Measurements from ENCODE around the gene ARHGEF12.

Gene ARHGEF12

DNA sequence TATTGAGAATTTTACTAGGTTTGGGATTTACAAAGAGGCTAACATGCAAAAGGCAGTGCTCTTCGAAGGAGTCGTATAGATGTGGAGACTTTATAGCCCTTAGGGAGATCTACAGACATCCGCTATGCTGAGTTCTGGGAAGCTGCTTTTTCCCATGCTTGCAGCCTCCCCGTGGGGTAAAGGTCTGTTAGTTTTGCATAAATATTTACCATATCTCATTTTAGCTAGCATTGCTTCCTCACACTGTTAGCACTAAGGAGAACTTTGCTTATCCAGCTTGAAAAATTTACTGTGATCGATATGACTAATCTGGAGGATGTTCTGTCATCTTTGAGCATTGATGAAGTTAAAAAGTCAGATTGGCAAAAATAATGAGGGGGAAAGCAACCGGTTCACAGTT, 18.6 kb downstream of the ARHGEF12 start:
- H3K4me3 ChIP-seq (ENCODE audit: low read length), result no peak overlapping the region
- H3K36me3 ChIP-seq (ENCODE audit: control insufficient read depth, insufficient read depth, low read length), result no peaks in the 10 kb centered on the region
- no peak overlapping the region for H3K9ac ChIP-seq (ENCODE audit: low read length)
- H3K4me1 ChIP-seq (ENCODE audit: control insufficient read depth, insufficient read depth, low read length), result no peaks in the 10 kb centered on the region
- H3K27me3 ChIP-seq (ENCODE audit: control insufficient read depth, insufficient read depth, low read length), result no peaks in the 10 kb centered on the region
- no peak overlapping the region for H3K27ac ChIP-seq (ENCODE audit: low read depth, low read length)

DNA sequence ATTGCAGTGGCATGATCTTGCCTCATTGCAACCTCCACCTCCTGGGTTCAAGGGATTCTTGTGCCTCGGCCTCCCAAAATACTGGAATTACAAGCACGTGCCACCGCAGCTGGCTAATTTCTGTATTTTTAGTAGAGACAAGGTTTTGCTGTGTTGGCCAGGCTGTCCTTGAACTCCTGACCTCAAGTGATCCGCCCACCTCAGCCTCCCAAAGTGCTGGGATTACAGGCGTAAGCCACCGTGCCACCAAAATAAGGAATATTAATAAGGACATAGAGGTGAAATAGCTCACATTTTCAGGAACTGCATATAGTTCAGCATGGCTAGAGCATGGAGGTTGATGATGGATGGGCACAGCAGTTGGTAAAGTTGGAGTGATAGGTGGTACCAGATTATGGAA, 21.4 kb downstream of the ARHGEF12 start:
- H3K9ac ChIP-seq (ENCODE audit: low read length), result no peak overlapping the region
- H3K27me3 ChIP-seq (ENCODE audit: control insufficient read depth, insufficient read depth, low read length), result no peaks in the 10 kb centered on the region
- no peak overlapping the region for H3K4me3 ChIP-seq (ENCODE audit: low read length)
- H3K36me3 ChIP-seq (ENCODE audit: control insufficient read depth, insufficient read depth, low read length), result no peaks in the 10 kb centered on the region
- no peak overlapping the region for H3K27ac ChIP-seq (ENCODE audit: low read depth, low read length)
- peaks cover 5% of the 10 kb centered on the region for H3K4me1 ChIP-seq (ENCODE audit: control insufficient read depth, insufficient read depth, low read length)

DNA sequence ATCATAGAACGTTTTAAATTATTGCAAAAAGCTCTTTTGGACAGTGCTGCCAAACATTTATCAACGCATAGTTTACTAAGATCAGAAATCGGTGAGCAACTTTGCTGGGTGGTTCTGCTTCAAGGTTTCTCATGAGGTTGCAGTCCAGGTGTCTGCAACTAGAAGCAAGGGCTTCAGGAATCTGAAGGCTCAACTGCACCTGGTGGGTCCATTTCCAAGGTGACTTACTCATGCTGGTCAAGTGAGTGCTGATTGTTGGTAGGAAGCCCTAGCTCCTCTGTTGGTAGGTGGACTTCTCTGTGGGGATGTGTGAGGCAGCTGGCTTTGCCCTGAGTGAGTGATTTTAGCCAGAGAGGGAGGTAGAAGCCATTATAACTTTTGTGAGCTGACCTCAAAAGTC, 22.5 kb downstream of the ARHGEF12 start:
- no peak overlapping the region for H3K27ac ChIP-seq (ENCODE audit: low read depth, low read length)
- no peaks in the 10 kb centered on the region for H3K27me3 ChIP-seq (ENCODE audit: control insufficient read depth, insufficient read depth, low read length)
- no peak overlapping the region for H3K4me3 ChIP-seq (ENCODE audit: low read length)
- peaks cover 5% of the 10 kb centered on the region for H3K4me1 ChIP-seq (ENCODE audit: control insufficient read depth, insufficient read depth, low read length)
- H3K36me3 ChIP-seq (ENCODE audit: control insufficient read depth, insufficient read depth, low read length), result no peaks in the 10 kb centered on the region
- H3K9ac ChIP-seq (ENCODE audit: low read length), result no peak overlapping the region

GRCh38 chr11:120363436-120363835, 27.2 kb downstream of the ARHGEF12 start:
- Histone ChIP-seq H3K27ac (ENCODE audit: low read depth, low read length) (no peak overlapping the region), H3K4me1 (ENCODE audit: control insufficient read depth, insufficient read depth, low read length) (peaks cover 5% of the 10 kb centered on the region), H3K36me3 (ENCODE audit: control insufficient read depth, insufficient read depth, low read length) (no peaks in the 10 kb centered on the region), H3K9ac (ENCODE audit: low read length) (no peak overlapping the region), H3K4me3 (ENCODE audit: low read length) (no peak overlapping the region), H3K27me3 (ENCODE audit: control insufficient read depth, insufficient read depth, low read length) (no peaks in the 10 kb centered on the region)

GRCh38 chr11:120365512-120365911, 29.3 kb downstream of the ARHGEF12 start:
- Histone ChIP-seq H3K36me3 (ENCODE audit: control insufficient read depth, insufficient read depth, low read length) (no peaks in the 10 kb centered on the region), H3K27me3 (ENCODE audit: control insufficient read depth, insufficient read depth, low read length) (no peaks in the 10 kb centered on the region), H3K9ac (ENCODE audit: low read length) (no peak overlapping the region), H3K27ac (ENCODE audit: low read depth, low read length) (no peak overlapping the region), H3K4me3 (ENCODE audit: low read length) (no peak overlapping the region), H3K4me1 (ENCODE audit: control insufficient read depth, insufficient read depth, low read length) (peaks cover 5% of the 10 kb centered on the region)

DNA sequence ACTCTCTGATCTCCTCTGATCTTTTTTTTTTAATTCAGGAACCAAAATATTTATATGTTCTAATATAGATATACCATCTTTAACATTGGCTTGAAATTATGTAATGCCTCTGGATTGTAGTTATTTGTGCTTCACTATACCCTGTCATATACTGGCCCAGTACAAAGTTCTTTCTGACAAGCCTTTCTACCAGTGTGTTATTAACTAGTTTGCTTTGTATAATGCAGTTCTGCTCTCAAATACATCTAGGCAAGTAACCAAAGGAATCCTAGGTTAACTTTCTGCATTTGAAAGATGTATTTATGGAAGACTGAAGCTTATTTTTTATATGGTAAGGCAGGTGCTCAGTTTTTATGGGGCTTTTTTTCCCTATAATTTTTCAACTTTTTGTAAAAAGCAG, 36.1 kb downstream of the ARHGEF12 start:
- Histone ChIP-seq H3K9ac (ENCODE audit: low read length) (no peak overlapping the region), H3K27me3 (ENCODE audit: control insufficient read depth, insufficient read depth, low read length) (no peaks in the 10 kb centered on the region), H3K4me1 (ENCODE audit: control insufficient read depth, insufficient read depth, low read length) (peaks cover 1% of the 10 kb centered on the region), H3K4me3 (ENCODE audit: low read length) (no peak overlapping the region), H3K36me3 (ENCODE audit: control insufficient read depth, insufficient read depth, low read length) (no peaks in the 10 kb centered on the region), H3K27ac (ENCODE audit: low read depth, low read length) (peak overlapping the region; percentile 14)

DNA sequence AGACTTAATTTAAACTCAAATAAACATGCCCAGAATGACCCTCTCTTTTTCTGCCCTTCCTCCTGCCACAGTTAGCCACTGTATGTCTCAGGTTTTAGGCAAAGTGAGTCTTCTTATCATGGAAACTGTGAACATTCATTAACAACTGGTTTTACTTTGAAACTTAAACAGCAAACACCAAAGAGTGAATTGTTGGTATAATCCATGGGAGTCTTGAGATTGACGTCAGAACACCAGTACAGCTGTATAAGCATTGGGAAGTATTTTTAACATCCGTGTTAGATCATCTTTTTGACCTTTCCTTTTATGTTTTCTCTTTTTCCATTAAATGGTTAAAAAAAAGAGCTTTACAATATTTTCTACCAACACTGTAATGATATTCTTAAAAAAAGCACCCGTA, 38.9 kb downstream of the ARHGEF12 start:
- Histone ChIP-seq H3K9ac (ENCODE audit: low read length) (no peak overlapping the region), H3K27ac (ENCODE audit: low read depth, low read length) (no peak overlapping the region), H3K4me1 (ENCODE audit: control insufficient read depth, insufficient read depth, low read length) (peaks cover 5% of the 10 kb centered on the region), H3K4me3 (ENCODE audit: low read length) (no peak overlapping the region), H3K27me3 (ENCODE audit: control insufficient read depth, insufficient read depth, low read length) (no peaks in the 10 kb centered on the region), H3K36me3 (ENCODE audit: control insufficient read depth, insufficient read depth, low read length) (no peaks in the 10 kb centered on the region)

GRCh38 chr11:120376547-120377182, 40.5 kb downstream of the ARHGEF12 start:
- Histone ChIP-seq H3K4me3 (ENCODE audit: low read length) (no peak overlapping the region), H3K4me1 (ENCODE audit: control insufficient read depth, insufficient read depth, low read length) (peaks cover 10% of the 10 kb centered on the region), H3K27me3 (ENCODE audit: control insufficient read depth, insufficient read depth, low read length) (no peaks in the 10 kb centered on the region), H3K36me3 (ENCODE audit: control insufficient read depth, insufficient read depth, low read length) (no peaks in the 10 kb centered on the region), H3K27ac (ENCODE audit: low read depth, low read length) (no peak overlapping the region), H3K9ac (ENCODE audit: low read length) (no peak overlapping the region)

DNA sequence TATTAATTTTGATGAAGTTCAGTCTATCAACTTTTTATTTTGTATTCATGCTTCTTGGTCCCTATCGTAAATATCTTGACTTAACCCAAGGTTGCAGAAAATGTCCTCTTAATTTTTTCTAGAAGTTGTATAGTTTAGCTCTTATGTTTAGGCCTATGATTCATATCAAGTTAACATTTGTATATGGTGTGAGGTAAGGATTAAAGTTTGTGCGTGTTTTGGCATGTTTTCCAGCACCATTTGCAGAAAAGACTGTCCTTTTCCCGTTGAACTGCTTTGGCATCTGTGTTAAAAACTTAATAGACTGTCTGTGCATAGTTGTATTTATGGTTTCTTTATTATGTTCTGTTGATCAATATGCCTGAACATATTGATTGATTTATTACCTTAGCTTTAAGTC, 42.3 kb downstream of the ARHGEF12 start:
- H3K4me1 ChIP-seq (ENCODE audit: control insufficient read depth, insufficient read depth, low read length), result peaks cover 10% of the 10 kb centered on the region
- H3K27ac ChIP-seq (ENCODE audit: low read depth, low read length), result no peak overlapping the region
- no peak overlapping the region for H3K4me3 ChIP-seq (ENCODE audit: low read length)
- H3K36me3 ChIP-seq (ENCODE audit: control insufficient read depth, insufficient read depth, low read length), result no peaks in the 10 kb centered on the region
- no peaks in the 10 kb centered on the region for H3K27me3 ChIP-seq (ENCODE audit: control insufficient read depth, insufficient read depth, low read length)
- no peak overlapping the region for H3K9ac ChIP-seq (ENCODE audit: low read length)

DNA sequence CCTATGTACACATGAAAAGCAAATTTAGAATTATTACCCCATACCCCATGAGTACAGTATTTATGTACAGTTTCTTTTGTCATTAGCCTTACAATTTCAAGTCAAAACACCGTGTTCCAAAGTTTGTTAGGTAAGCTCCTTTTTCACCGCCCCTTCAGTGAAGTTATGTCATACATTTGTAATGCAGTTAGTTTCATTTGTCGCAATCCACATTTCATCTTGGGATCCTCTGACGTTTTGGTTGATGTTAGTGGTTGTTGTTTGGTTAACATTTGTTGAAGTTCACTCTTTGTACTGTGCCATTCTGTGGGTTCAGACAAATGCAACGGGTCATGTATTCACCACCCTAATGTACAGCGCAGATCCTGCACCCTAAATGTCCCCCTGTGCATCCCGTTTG, 45.2 kb downstream of the ARHGEF12 start:
- Histone ChIP-seq H3K27ac (ENCODE audit: low read depth, low read length) (no peak overlapping the region), H3K4me3 (ENCODE audit: low read length) (no peak overlapping the region), H3K36me3 (ENCODE audit: control insufficient read depth, insufficient read depth, low read length) (no peaks in the 10 kb centered on the region), H3K4me1 (ENCODE audit: control insufficient read depth, insufficient read depth, low read length) (peaks cover 18% of the 10 kb centered on the region), H3K27me3 (ENCODE audit: control insufficient read depth, insufficient read depth, low read length) (no peaks in the 10 kb centered on the region), H3K9ac (ENCODE audit: low read length) (no peak overlapping the region)

DNA sequence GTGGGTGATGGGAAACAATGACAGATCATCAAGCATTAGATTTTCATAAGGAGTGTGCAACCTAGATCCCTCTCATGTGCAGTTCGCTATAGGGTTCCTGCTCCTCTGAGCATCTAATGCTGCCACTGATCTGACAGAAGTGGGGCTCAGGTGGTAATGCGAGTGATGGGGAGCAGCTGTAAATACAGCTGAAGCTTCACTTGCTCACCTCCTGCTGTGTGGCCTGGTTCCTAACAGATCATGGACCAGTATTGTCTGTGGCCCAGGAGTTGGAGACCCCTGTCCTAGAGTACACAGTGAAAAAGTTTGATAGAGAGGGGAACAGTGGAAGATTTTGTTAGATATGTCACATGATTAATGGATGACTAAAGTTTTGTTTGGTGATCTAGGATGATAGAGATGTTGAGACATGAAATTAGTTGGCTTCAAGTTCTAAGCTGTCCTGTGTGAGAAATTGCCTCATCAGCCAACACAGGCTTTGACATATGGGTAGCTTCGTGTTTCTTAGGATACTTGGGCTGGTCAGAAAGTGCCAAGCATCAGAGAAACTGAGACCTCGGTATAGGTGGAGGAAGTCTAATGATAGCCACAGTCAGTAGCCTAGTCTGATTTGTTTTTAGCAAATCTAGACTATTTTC, 47.4 kb downstream of the ARHGEF12 start:
- H3K4me3 ChIP-seq (ENCODE audit: low read length), result no peak overlapping the region
- no peaks in the 10 kb centered on the region for H3K27me3 ChIP-seq (ENCODE audit: control insufficient read depth, insufficient read depth, low read length)
- H3K36me3 ChIP-seq (ENCODE audit: control insufficient read depth, insufficient read depth, low read length), result no peaks in the 10 kb centered on the region
- H3K4me1 ChIP-seq (ENCODE audit: control insufficient read depth, insufficient read depth, low read length), result peaks cover 14% of the 10 kb centered on the region
- no peak overlapping the region for H3K9ac ChIP-seq (ENCODE audit: low read length)
- no peak overlapping the region for H3K27ac ChIP-seq (ENCODE audit: low read depth, low read length)

DNA sequence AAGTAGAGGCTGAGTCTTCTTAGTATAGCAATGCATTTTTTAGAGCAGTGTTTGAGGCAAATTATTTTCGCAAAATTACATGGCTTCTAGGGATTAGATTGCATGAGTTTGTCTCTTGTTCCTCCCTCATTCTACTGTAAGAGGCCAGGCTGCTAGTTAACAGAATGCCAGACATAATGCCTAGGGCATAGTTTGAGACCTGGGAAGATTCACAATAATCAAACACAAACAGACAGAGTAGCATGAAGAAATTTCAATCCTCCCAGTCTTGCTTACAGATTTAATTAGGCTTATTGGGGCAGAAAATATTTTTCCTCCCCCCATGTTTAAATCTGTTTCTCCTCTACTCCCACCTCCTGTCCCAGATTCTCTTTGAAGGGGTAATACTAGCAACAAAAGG, 48.3 kb downstream of the ARHGEF12 start:
- H3K9ac ChIP-seq (ENCODE audit: low read length), result no peak overlapping the region
- no peak overlapping the region for H3K4me3 ChIP-seq (ENCODE audit: low read length)
- H3K27me3 ChIP-seq (ENCODE audit: control insufficient read depth, insufficient read depth, low read length), result no peaks in the 10 kb centered on the region
- H3K4me1 ChIP-seq (ENCODE audit: control insufficient read depth, insufficient read depth, low read length), result peaks cover 14% of the 10 kb centered on the region
- no peaks in the 10 kb centered on the region for H3K36me3 ChIP-seq (ENCODE audit: control insufficient read depth, insufficient read depth, low read length)
- H3K27ac ChIP-seq (ENCODE audit: low read depth, low read length), result no peak overlapping the region

- Histone ChIP-seq H3K27me3 (ENCODE audit: control insufficient read depth, insufficient read depth, low read length) (no peaks in the 10 kb centered on the region), H3K4me3 (ENCODE audit: low read length) (no peak overlapping the region), H3K9ac (ENCODE audit: low read length) (no peak overlapping the region), H3K36me3 (ENCODE audit: control insufficient read depth, insufficient read depth, low read length) (no peaks in the 10 kb centered on the region), H3K4me1 (ENCODE audit: control insufficient read depth, insufficient read depth, low read length) (peaks cover 13% of the 10 kb centered on the region), H3K27ac (ENCODE audit: low read depth, low read length) (no peak overlapping the region)
Measured at GRCh38 chr11:120385110-120385509, 48.9 kb downstream of the ARHGEF12 start.
